ENCODE data around the gene UBE2O.

The UBE2O gene

GRCh38 chr17:76414334-76415295 is 38.3 kb downstream of the UBE2O start:
- peaks cover 15% of the 10 kb centered on the region for H3K4me1 ChIP-seq (ENCODE audit: insufficient read depth, low read length)
- H3K9ac ChIP-seq (ENCODE audit: low read depth, low read length), result no peak overlapping the region
- no peaks in the 10 kb centered on the region for H3K9me3 ChIP-seq (ENCODE audit: control insufficient read depth, insufficient read depth, low read length)
- H3K36me3 ChIP-seq (ENCODE audit: insufficient read depth, low read length), result peaks cover 3% of the 10 kb centered on the region; the same call in 1 of the 2 replicates

GRCh38 chr17:76411247-76411646 is 41.7 kb downstream of the UBE2O start:
- peaks cover 3% of the 10 kb centered on the region; the same call in 1 of the 2 replicates for H3K36me3 ChIP-seq (ENCODE audit: insufficient read depth, low read length)
- no peak overlapping the region for H3K9ac ChIP-seq (ENCODE audit: low read depth, low read length)
- no peaks in the 10 kb centered on the region for H3K9me3 ChIP-seq (ENCODE audit: control insufficient read depth, insufficient read depth, low read length)
- H3K4me1 ChIP-seq (ENCODE audit: insufficient read depth, low read length), result peaks cover 15% of the 10 kb centered on the region

GRCh38 chr17:76410328-76410965 is 42.5 kb downstream of the UBE2O start:
- Histone ChIP-seq H3K36me3 (ENCODE audit: insufficient read depth, low read length) (peaks cover 3% of the 10 kb centered on the region; the same call in 1 of the 2 replicates), H3K4me1 (ENCODE audit: insufficient read depth, low read length) (peaks cover 15% of the 10 kb centered on the region), H3K9ac (ENCODE audit: low read depth, low read length) (no peak overlapping the region), H3K9me3 (ENCODE audit: control insufficient read depth, insufficient read depth, low read length) (no peaks in the 10 kb centered on the region)

- H3K36me3 ChIP-seq (ENCODE audit: insufficient read depth, low read length), result peaks cover 3% of the 10 kb centered on the region
Measured at GRCh38 chr17:76408037-76408849, 44.7 kb downstream of the UBE2O start.

GRCh38 chr17:76407509-76407908 is 45.4 kb downstream of the UBE2O start:
- H3K36me3 ChIP-seq (ENCODE audit: insufficient read depth, low read length), result peaks cover 2% of the 10 kb centered on the region; the same call in 1 of the 2 replicates
- no peak overlapping the region for H3K9ac ChIP-seq (ENCODE audit: low read depth, low read length)
- H3K4me1 ChIP-seq (ENCODE audit: insufficient read depth, low read length), result no peaks in the 10 kb centered on the region
- H3K9me3 ChIP-seq (ENCODE audit: control insufficient read depth, insufficient read depth, low read length), result no peaks in the 10 kb centered on the region

More at GRCh38 chr17:76408037-76408849, 44.7 kb downstream of the UBE2O start:
- Histone ChIP-seq H3K9me3 (ENCODE audit: control insufficient read depth, insufficient read depth, low read length) (no peaks in the 10 kb centered on the region), H3K4me1 (ENCODE audit: insufficient read depth, low read length) (no peaks in the 10 kb centered on the region), H3K9ac (ENCODE audit: low read depth, low read length) (no peak overlapping the region)

GRCh38 chr17:76405967-76406647 is 46.8 kb downstream of the UBE2O start:
- H3K36me3 ChIP-seq (ENCODE audit: insufficient read depth, low read length), result peaks cover 4% of the 10 kb centered on the region; the same call in 1 of the 2 replicates
- H3K9me3 ChIP-seq (ENCODE audit: control insufficient read depth, insufficient read depth, low read length), result no peaks in the 10 kb centered on the region
- H3K4me1 ChIP-seq (ENCODE audit: insufficient read depth, low read length), result no peaks in the 10 kb centered on the region
- H3K9ac ChIP-seq (ENCODE audit: low read depth, low read length), result no peak overlapping the region

GRCh38 chr17:76405607-76405966 is 47.4 kb downstream of the UBE2O start:
- Histone ChIP-seq H3K9ac (ENCODE audit: low read depth, low read length) (no peak overlapping the region), H3K4me1 (ENCODE audit: insufficient read depth, low read length) (no peaks in the 10 kb centered on the region), H3K36me3 (ENCODE audit: insufficient read depth, low read length) (peaks cover 4% of the 10 kb centered on the region; the same call in 1 of the 2 replicates), H3K9me3 (ENCODE audit: control insufficient read depth, insufficient read depth, low read length) (no peaks in the 10 kb centered on the region)

- Histone ChIP-seq H3K9me3 (ENCODE audit: control insufficient read depth, insufficient read depth, low read length) (no peaks in the 10 kb centered on the region), H3K9ac (ENCODE audit: low read depth, low read length) (no peak overlapping the region), H3K4me1 (ENCODE audit: insufficient read depth, low read length) (no peaks in the 10 kb centered on the region), H3K36me3 (ENCODE audit: insufficient read depth, low read length) (peaks cover 4% of the 10 kb centered on the region; the same call in 1 of the 2 replicates)
Measured at GRCh38 chr17:76404976-76405563, 47.9 kb downstream of the UBE2O start.

GRCh38 chr17:76404256-76404655 is 48.7 kb downstream of the UBE2O start:
- no peak overlapping the region for H3K9ac ChIP-seq (ENCODE audit: low read depth, low read length)
- H3K36me3 ChIP-seq (ENCODE audit: insufficient read depth, low read length), result peaks cover 4% of the 10 kb centered on the region; the same call in 1 of the 2 replicates
- no peaks in the 10 kb centered on the region for H3K9me3 ChIP-seq (ENCODE audit: control insufficient read depth, insufficient read depth, low read length)
- no peaks in the 10 kb centered on the region for H3K4me1 ChIP-seq (ENCODE audit: insufficient read depth, low read length)

- H3K4me1 ChIP-seq (ENCODE audit: insufficient read depth, low read length), result no peaks in the 10 kb centered on the region; the same call in 1 of the 2 replicates
- peaks cover 5% of the 10 kb centered on the region; the same call in 1 of the 2 replicates for H3K36me3 ChIP-seq (ENCODE audit: insufficient read depth, low read length)
- H3K9ac ChIP-seq (ENCODE audit: low read depth, low read length), result no peak overlapping the region
- H3K9me3 ChIP-seq (ENCODE audit: control insufficient read depth, insufficient read depth, low read length), result no peaks in the 10 kb centered on the region
Measured at GRCh38 chr17:76402711-76403110, 50.2 kb downstream of the UBE2O start.

GRCh38 chr17:76399175-76400172 is 53.5 kb downstream of the UBE2O start:
- Histone ChIP-seq H3K9me3 (ENCODE audit: control insufficient read depth, insufficient read depth, low read length) (no peaks in the 10 kb centered on the region), H3K4me1 (ENCODE audit: insufficient read depth, low read length) (no peaks in the 10 kb centered on the region; the same call in 1 of the 2 replicates), H3K9ac (ENCODE audit: low read depth, low read length) (no peak overlapping the region), H3K36me3 (ENCODE audit: insufficient read depth, low read length) (peaks cover 26% of the 10 kb centered on the region)

GRCh38 chr17:76398523-76399174 is 54.3 kb downstream of the UBE2O start:
- peaks cover 33% of the 10 kb centered on the region for H3K36me3 ChIP-seq (ENCODE audit: insufficient read depth, low read length)

More at GRCh38 chr17:76398523-76399174, 54.3 kb downstream of the UBE2O start:
- Histone ChIP-seq H3K4me1 (ENCODE audit: insufficient read depth, low read length) (no peaks in the 10 kb centered on the region; the same call in 1 of the 2 replicates), H3K9ac (ENCODE audit: low read depth, low read length) (no peak overlapping the region), H3K9me3 (ENCODE audit: control insufficient read depth, insufficient read depth, low read length) (no peaks in the 10 kb centered on the region)
